SW480 (cell line): ENCODE measurements around the gene FOXP4.
A peak's percentile ranks its signal among the peaks of the same experiment; 100 is the strongest.

Source experiments
- DNase-seq: peaks from one replicate; pipeline ENCODE4 v3.0.0-alpha.2; 2016; ENCODE audit warnings: low spot score

Gene FOXP4

DNA sequence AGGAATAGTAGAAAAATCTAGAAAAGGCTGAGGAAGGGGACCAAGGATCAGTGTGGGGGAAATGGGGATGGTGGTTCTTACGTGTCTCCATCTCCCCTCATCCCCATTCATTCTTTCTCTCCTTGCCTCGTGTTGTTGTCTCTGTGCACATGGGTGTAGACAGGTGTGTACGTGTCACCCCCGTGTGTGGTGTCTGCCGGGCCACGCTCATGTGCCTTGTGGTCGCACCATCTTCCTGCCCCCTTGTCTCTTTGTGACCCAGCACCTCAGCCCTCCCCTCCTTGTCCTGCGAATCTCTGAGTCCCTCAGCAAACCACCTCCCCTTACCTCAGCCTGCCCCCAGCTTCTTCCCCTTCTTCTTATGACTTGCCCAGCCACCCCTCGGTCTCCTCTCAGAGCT lies 39.4 kb downstream of the FOXP4 start:
- no peak for DNase-seq

DNA sequence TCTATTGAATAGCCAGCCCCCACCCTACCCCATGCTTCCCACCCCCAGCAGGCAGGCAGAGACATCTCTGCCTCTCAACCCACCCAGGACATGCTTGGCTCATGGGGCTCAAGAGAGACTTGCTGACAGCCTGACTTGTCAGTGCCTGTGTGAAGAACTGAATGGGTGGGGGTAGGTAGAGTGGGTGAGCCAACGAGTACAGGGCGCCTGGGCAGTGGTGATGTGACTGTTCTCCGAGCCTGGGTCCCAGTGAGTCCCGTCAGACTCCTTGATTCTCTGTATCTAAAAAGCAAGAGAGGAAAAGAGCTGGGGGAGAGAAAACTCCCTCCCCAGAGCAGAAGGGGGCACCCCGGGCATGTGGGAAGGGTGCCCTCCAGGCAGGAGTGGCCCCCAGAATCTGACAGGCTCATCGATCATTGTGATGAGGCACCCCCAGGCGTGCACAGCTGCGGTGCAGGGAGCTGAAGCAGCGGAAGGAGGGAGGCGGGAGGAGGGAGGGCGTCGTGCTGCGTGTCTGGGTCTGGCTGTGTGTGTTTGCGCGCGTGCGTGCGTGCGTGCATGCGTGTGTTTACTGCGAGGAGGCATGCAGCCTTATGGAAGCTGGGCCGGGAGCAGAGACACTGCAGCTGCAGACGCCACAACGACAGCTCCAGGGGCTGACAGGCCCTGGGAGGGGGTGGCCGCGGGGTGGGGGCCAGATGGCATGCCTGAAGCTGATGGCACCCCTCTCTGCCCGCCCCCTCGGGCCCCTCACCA lies 40.2 kb downstream of the FOXP4 start:
- DNase-seq, result no peak

DNA sequence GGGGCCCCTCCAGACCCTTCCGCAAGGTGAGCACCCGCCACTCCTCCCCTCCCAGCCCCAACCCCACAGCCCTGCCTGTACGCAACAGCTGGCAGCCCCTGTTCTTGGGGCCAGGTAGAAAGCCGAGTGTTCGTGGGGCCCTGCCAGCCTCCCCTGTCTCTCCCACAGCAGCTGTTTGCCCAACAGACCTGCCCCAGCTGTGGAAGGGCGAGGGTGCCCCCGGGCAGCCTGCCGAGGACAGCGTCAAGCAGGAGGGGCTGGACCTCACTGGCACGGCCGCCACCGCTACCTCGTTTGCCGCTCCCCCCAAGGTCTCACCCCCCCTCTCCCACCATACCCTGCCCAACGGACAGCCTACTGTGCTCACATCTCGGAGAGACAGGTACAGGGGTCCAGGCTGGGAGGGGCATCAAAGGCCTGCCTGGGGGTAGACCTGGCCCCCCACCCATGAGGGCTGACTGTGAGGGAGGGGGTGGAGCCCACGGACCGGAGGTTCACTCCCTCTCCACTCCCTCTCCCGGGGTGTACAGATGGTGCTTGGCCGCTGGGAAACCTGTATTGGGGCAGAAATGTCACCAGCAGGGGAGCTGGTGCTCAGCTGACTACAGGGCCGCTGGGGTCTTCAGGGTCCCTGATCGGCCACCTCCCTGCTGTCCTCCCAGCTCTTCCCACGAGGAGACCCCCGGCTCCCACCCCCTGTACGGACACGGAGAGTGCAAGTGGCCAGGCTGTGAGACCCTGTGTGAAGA lies 41.1 kb downstream of the FOXP4 start:
- no peak for DNase-seq

DNA sequence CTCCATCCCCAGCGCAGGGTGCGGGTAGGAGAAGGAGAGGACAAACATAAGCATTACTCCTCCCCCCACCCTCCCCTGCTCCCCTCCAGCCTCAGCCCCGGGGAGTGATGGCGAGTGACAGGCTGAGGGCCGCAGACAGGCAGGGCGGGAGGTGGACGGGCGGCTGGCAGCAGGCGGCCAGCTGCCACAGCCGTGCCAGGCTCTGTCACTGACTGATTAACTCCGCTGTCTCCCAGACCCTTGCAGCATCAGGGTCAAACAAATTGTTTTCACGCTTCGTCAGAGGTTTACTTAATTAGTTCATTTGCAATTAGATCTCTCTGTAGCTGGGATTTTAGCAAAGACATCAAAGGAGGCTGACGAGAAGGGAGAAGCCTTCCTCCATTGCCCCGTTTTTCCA lies 41.9 kb downstream of the FOXP4 start:
- no peak for DNase-seq

DNA sequence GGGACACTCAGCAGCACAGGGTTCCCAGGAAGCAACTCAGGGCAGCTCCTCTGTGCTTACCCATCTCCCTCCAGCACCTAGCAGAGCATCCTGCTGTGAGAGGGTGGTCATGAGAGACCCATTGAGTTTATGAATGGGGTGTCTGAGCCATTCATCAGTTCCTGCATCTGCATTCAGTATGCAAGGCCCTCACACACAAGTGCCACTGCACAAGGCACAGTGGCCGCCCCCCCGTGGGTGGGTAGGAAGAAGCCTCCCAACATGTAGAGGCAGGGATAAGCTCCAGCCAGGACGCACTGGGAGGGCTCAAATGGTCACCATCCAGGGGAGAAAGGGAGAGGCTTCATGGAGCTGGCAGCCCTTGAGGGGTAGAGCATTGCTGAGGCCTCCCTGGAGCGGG lies 43.0 kb downstream of the FOXP4 start:
- DNase-seq, result no peak

DNA sequence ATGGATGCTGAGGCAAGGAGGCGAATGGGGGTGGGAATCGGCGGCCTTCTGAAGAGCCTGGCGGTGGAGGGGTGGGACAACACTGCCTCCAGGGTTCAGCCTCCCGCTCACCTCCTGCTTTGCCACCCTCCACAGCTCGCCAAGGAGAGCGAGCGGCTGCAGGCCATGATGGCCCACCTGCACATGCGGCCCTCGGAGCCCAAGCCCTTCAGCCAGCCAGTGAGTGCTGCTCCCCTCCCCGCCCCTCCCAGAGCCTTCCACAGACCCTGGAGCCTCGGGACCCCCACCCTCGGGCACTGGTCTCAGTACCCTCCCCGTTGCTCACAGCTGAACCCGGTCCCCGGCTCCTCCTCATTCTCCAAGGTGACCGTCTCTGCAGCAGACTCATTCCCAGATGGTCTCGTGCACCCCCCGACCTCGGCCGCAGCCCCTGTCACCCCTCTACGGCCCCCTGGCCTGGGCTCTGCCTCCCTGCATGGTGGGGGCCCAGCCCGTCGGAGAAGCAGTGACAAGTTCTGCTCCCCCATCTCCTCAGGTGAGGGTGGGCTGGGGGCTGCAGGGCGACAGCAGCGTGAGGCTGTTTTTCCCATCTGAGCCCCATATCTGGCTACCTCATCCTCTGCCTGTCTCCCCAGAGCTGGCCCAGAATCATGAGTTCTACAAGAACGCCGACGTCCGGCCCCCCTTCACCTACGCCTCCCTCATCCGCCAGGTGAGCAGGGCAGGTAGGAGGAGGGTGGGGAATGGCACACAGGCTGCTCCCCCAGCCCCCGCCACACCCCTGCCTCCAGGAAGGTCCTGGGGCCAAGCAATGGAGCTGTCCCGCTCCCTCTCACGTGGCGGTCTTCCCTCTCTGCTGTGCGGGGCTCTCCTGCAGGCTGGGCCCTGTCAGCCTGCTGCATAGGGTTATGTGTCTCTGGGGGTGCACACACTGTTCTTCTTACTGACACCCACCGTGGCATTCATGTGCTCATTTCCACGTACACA lies 43.7 kb downstream of the FOXP4 start:
- DNase-seq, result no peak

DNA sequence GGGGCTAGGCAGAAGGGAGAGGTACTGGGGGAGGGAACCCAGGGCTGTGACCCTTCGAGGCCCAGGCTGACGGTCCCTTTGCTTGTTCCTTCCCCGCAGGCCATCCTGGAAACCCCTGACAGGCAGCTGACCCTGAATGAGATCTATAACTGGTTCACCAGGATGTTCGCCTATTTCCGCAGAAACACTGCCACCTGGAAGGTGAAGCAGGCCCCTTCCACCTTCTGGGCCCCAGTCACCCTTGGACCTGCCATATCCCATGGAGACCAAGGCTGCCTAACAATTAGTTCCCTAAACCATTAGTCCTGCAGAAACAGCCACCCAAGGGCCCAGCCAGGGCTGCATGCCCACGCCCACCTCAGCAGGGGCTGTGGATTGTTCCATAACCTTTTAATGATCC lies 44.9 kb downstream of the FOXP4 start:
- DNase-seq, result no peak

DNA sequence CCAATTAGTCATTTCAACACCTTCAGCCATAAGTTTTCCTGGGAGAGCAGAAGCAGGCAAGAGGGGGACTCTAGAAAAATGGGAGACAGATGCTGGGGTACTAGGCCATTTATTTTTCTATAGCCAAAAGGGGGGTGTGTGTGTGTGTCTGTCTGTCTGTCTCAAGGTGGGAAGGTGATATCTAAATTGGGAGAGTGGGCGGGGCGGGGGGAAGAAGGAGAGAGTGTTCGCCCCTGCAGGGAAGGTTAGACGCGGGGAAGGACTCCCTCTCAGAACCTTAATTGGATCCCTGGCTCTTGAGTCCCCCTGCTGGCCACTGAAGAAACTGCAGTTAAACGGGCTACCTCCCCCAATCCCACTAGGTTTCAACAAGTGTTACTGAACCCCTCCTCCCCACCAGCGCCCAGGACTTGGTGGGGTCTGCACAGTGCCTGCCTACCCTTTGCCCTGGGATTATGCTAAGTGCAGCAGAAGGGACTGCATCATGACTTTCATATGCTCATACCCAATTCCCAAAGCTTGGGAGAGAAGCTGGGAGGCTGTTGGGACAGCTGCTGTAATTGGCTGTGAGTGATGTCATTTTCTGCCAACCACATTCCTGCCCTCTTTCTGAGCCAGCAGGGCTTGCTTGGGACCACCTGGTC lies 45.8 kb downstream of the FOXP4 start:
- DNase-seq, result peak; percentile 42

DNA sequence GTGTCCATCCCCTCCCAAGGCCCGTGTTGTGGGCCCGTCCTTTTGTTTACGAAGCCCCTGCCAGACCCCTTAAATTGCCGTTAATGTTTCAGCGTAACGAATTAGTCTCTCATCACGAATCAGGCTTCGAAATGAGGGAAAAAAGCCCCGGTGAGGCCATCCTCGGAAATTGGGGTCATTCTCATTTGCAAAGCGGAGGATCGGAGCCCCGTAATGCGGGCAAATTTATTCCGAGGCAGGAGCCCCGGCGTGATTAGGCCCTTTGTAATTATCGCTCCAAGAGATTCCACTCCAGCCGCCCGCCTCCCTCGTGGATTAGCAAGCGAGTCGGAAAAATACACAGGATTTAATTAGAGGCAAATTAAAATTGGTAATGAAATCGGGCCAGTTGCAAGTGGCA lies 47.2 kb downstream of the FOXP4 start:
- DNase-seq, result no peak

DNA sequence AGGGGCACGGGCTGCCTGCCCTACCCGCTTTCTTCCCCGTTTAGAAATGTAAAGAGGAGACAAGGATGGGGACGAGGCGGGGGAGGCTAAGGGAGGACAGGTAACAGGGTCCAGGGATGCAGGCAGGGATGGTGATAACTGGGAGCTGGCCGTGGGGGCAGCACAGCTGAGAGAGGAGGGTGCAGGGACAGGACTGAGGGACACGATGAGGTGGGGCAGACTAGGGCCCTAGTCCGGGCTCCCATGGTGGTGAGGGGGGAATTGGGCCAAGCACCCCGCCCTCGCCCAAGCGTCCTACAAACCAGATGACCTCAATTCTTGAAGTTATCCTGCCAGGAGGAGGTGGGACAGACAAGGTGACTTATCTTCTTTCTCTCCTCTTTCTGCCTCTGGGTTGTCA lies 47.7 kb downstream of the FOXP4 start:
- no peak for DNase-seq

DNA sequence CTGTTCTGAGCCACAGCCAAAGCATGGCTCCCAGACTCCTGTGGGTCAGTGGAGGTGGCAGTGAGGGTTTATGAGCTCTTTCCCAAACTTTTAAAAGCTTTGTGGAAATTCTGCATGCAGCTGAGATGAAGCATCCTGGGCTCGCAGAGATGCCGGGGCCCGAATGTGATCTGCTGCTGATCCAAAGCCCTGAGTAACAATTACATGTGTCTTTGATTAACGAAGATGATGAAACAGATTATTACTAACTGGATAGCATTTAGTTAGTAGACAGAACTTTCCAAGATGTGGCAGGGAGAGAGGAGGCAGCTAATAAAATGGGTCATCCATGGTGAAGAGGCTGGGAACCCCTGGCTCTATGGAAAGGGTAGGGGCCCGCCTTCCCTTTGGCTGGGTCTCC lies 48.1 kb downstream of the FOXP4 start:
- no peak for DNase-seq

DNA sequence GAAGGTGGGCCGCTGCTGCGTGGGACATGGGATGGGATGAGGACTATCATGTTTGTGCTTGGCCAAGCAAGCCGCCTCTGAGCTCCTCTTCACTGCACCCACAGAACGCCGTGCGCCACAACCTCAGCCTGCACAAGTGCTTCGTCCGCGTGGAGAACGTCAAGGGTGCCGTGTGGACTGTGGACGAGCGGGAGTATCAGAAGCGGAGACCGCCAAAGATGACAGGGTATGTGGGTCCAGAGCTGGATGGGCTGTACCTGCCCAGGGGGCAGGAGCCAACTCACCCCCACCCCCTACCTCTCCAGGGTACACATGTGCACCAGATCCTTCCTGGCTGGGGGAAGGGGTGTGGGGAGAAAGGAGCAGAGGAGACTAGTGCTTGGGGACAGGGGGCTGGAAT lies 48.6 kb downstream of the FOXP4 start:
- no peak for DNase-seq

DNA sequence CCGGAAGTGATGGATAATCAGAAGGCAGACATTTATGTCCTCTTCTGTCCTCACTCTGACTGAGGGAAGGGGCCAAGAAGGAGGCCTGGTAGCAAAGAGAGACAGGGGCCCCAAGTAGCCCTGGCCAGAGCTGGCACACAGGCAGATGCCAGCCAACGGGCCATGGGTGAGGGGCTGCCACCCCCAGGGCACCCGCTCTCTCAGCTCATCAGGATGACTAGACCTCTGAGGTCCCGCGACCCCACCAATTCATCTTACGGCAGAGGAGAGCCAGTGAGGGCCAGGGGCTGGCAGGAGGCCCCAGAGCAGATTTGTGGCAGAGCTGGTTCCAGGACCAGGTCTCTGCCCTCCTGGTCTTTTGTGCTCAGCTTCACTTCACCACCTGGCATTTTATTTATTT lies 49.0 kb downstream of the FOXP4 start:
- DNase-seq, result no peak

DNA sequence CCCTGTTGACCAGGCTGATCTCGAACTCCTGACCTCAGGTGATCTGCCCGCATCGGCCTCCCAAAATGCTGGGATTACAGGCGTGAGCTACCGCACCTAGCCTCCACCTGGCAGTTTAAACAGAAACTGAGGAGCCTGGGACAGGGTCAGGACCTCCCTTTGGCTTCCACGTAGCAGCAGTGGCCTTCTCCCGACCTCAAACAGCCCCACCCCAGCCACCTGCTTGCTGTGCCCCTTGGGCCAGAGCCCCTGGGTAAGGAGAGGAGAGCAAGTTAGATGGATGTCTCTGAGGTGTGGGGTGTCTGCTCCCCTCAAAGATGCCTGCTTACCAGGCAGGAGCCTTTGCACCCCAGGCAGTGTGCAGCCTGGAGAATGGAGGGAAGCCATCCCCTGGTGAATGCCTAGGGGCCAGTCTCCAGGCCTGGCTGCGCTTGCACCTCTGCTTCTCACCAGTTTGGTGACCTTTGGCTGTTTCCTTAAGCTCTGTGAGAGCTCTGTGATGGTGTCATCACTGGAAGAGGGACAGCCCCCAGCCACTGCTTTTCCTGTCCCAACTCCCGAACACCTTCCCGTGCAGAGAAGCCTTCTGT lies 50.0 kb downstream of the FOXP4 start:
- DNase-seq, result no peak

DNA sequence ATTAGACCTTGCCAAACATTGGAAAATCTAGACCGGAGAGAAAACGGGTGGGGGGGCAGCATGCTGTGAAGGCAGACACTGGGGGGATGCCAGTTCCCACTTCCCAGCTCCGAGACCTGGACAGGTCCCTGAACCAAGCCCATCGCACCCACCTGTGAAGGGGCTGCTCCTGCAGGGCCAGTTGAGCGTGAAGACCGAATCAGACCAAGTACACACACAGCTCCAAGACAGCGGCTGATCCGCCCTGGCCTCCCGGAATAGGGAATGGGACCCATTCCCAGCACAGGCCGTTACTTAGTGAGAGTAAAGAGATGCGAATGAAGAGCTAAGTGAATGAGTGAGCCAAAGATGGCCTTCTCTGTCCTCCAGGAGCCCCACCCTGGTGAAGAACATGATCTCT lies 50.6 kb downstream of the FOXP4 start:
- DNase-seq, result no peak

DNA sequence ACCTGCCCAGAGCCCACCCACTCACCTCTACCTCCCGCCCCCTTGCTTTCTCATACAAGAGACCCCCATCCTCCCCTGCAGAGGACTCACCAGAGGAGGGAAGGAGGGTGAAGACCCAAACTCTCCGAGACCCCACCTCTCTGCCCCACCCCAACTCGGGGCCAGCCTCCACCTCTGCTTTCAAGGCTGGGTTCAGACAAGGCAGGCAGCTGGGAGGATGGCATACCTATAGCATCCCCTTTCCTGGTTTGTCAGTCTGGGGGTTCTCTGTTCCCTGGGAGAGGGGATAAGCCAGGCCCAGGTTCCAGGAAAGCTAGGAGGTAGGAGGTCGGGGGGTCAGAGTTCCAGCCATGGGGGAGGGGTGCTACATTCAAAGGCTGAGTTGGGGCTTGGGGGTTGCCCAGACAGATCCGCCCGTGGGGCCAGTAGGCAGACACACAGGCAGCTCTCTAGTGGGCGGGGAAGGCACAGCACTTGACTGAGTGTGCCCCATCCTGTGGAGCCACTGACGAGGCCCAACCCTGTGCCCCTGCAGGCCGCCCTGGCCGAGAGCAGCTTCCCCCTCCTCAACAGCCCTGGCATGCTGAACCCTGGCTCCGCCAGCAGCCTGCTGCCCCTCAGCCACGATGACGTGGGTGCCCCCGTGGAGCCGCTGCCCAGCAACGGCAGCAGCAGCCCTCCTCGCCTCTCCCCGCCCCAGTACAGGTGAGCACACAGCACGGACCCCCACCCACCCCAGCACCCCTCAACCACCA lies 51.2 kb downstream of the FOXP4 start:
- no peak for DNase-seq

DNA sequence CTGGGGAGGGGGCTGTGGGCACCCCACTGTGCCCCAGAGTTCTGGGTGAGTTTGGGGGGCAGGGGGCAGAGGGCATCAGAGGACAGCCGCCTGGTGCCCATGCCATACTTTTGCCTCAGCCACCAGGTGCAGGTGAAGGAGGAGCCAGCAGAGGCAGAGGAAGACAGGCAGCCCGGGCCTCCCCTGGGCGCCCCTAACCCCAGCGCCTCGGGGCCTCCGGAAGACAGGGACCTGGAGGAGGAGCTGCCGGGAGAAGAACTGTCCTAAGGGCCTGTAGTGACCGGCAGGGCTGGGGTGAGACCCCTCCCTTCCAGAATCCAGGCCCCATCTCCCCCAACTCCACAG lies 52.5 kb downstream of the FOXP4 start:
- DNase-seq, result no peak

DNA sequence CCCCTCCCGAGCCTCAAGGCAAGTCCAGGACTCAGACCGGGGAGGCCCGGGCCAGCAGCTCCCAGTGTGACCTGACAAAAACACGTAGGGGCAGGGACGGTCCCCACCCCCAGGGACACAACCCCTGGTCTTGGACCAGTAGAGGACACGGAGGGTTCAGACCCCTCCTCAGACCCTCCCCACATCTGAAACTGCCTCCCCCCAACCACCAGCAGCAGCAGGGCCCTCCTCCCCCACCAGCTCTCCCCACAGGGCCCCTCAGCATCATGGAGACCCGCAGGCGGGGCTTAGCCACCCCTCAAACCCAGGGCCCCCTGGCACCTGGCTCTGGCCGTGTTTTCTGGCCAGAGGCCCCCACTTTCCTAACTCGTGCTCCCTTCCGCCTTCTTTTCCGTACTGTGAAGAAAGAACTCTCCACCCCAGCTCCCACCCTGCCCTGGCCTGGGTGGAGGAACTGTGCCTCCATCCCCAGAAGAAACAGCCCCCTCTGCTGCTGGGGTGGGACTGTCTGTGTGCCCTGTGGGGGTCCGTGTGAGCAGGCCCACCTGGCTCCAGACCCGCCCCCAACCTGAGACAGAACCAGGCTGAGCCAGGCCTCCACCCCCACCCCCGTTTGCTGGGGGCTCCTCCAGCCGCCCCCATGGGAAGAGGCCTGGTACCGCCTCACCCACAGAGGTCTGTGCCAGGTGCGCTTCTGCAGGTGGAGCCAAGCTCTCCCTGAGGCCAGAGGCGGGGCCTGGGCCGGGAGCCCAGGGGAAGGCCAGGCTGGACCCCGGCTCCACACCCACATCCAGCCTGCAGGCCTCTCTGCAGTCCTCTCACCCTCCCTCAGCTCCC lies 53.1 kb downstream of the FOXP4 start:
- DNase-seq, result no peak

DNA sequence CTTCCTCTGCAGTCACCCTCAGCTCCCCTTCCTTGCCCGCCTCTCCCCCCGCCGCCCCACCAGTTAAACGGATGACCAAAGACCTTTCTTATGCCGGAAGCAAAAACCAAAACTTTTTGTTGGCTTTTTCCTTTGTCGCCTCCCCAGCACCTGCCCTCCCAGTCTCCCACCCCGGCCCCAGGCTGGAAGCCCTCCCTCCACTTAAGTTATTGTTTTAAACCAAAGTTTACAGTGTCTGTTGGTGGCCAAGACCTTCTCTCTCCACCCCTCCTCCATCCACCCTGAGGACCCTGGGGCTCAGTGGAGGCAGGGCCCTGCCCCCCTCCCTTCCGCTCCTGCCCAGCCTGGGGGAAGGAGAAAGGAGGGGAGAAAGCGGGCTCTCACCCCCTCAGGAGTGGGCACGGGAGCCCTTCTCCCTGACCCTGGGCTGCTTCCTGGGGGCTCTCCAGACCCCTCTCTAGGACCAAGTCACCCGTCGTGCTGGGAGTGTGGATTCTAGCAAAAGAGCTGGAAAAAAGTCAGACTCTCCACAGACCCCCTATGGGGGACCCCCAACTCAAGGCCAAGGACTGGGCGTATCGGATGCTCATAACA lies 53.8 kb downstream of the FOXP4 start:
- no peak for DNase-seq
